HG03060 (cell line): ENCODE results near the gene PIAS2.
"Not testable (repeated sequence)": the region's sequence is repeated elsewhere in the genome, so short reads cannot be mapped to it uniquely, and the experiment has no call there.

ENCODE experiments used
- ATAC-seq: cut with Tn5 transposase; IDR thresholded peaks from one replicate; pipeline ENCODE4 v1.9.1; 2021; ENCODE audit warnings: low read depth, moderate number of reproducible peaks; ENCODE audit not compliant: unreplicated experiment

PIAS2 gene

GRCh38 chr18:46917108-46917802 lies at the start of gene PIAS2, which contains the start of gene KATNAL2:
Gene PIAS2, minus strand, starts transcription at chr18:46917507. Its CDS starts 162 bp downstream, at chr18:46917345.
Gene KATNAL2, plus strand, starts transcription at chr18:46917602. Its CDS starts 29,271 bp downstream, at chr18:46946873.
- peak; percentile 38 for ATAC-seq

GRCh38 chr18:46966266-46966665 lies 49.0 kb upstream of the PIAS2 start:
- not testable (repeated sequence) for ATAC-seq

GRCh38 chr18:46964579-46965293 lies 47.4 kb upstream of the PIAS2 start:
- ATAC-seq = not testable (repeated sequence)

- not testable (repeated sequence) for ATAC-seq
These were observed 46.6 kb upstream of the PIAS2 start for GRCh38 chr18:46963656-46964578.

GRCh38 chr18:46958209-46958608 lies 40.9 kb upstream of the PIAS2 start:
- ATAC-seq = no peak

GRCh38 chr18:46953195-46953594 lies 35.9 kb upstream of the PIAS2 start:
- ATAC-seq = no peak

- no peak for ATAC-seq
These were observed 32.9 kb upstream of the PIAS2 start for GRCh38 chr18:46950064-46950656.

- ATAC-seq = peak; percentile 92
These were observed 29.5 kb upstream of the PIAS2 start for GRCh38 chr18:46946656-46947282.

GRCh38 chr18:46942646-46943045 lies 25.3 kb upstream of the PIAS2 start:
- ATAC-seq = no peak

GRCh38 chr18:46939998-46940571 lies 22.8 kb upstream of the PIAS2 start:
- ATAC-seq = no peak

- ATAC-seq = no peak
These were observed 22.1 kb upstream of the PIAS2 start for GRCh38 chr18:46939337-46939963.

- ATAC-seq = no peak
These were observed 3.3 kb upstream of the PIAS2 start for GRCh38 chr18:46920653-46921052.

GRCh38 chr18:46920067-46920466 lies 2.8 kb upstream of the PIAS2 start:
- ATAC-seq = no peak

- no peak for ATAC-seq
These were observed 695 bp upstream of the PIAS2 start for GRCh38 chr18:46917803-46918600.

- ATAC-seq = peak; percentile 9
These were observed 678 bp downstream of the PIAS2 start for GRCh38 chr18:46916551-46917107.

- no peak for ATAC-seq
These were observed 1.3 kb downstream of the PIAS2 start for GRCh38 chr18:46915800-46916550.

GRCh38 chr18:46910856-46911255 lies 6.5 kb downstream of the PIAS2 start:
- ATAC-seq = no peak
